HepG2 (cell line): ENCODE data around the gene CABLES2. TPM values are rescaled to one million over a fixed set of nuclear protein-coding genes. Genes with fewer than 3 reads are reported as not detected.

ENCODE experiments used
- CC2D1A ChIP-seq: sonication (generic); formaldehyde crosslinking; IDR thresholded peaks from 2 replicates; pipeline ENCODE4 v1.8.1; 2023; ENCODE audit warnings: mild to moderate bottlenecking, missing genetic modification reagents
- HMGXB4 ChIP-seq, 2 experiments: sonication (generic) in 1 of 2; formaldehyde crosslinking in 1 of 2; IDR thresholded peaks; 2 replicates each; pipeline versions ENCODE4 v1.4.0 to v1.6.1; 2018 to 2020; ENCODE audit warnings: missing genetic modification reagents in 2 of 2, borderline replicate concordance in 1 of 2, low read depth in 1 of 2, mild to moderate bottlenecking in 1 of 2, missing biosample characterization in 1 of 2
- MED8 ChIP-seq: sonication (generic); formaldehyde crosslinking; IDR thresholded peaks from 2 replicates; pipeline ENCODE4 v1.8.1; 2023; ENCODE audit warnings: mild to moderate bottlenecking, missing genetic modification reagents; ENCODE audit not compliant: insufficient replicate concordance
- PATZ1 ChIP-seq: sonication (generic); formaldehyde crosslinking; IDR thresholded peaks from 2 replicates; pipeline ENCODE4 v1.4.0; 2020; ENCODE audit warnings: missing genetic modification reagents
- PHF5A ChIP-seq: IDR thresholded peaks from one replicate; pipeline ENCODE4 v1.6.1; 2018; ENCODE audit warnings: low read depth, missing genetic modification reagents; ENCODE audit not compliant: unreplicated experiment
- TRIM22 ChIP-seq: fragments of 450-650 bp; IDR thresholded peaks from 2 replicates; pipeline ENCODE4 v1.6.1; 2017
- ZNF225 ChIP-seq: sonication (generic); formaldehyde crosslinking; IDR thresholded peaks from 2 replicates; pipeline ENCODE4 v1.4.0; 2020; ENCODE audit warnings: mild to moderate bottlenecking, missing genetic modification reagents
- ZNF318 ChIP-seq: sonication (generic); formaldehyde crosslinking; IDR thresholded peaks from 2 replicates; pipeline ENCODE4 v1.4.0; 2020; ENCODE audit warnings: mild to moderate bottlenecking, missing genetic modification reagents
- ZNF546 ChIP-seq: sonication (generic); formaldehyde crosslinking; conservative IDR thresholded peaks from 2 replicates; pipeline ENCODE4 v1.8.1; 2023; ENCODE audit warnings: mild to moderate bottlenecking, missing genetic modification reagents
- ZNF776 ChIP-seq: sonication (generic); formaldehyde crosslinking; IDR thresholded peaks from 2 replicates; pipeline ENCODE4 v1.4.0; 2020; ENCODE audit warnings: mild to moderate bottlenecking, missing genetic modification reagents
- ZNF800 ChIP-seq: sonication (generic); formaldehyde crosslinking; IDR thresholded peaks from 2 replicates; pipeline ENCODE4 v1.4.0; 2020; ENCODE audit warnings: missing genetic modification reagents
- ZSCAN29 ChIP-seq: sonication (generic); formaldehyde crosslinking; conservative IDR thresholded peaks from 2 replicates; pipeline ENCODE4 v1.4.0; 2020; ENCODE audit warnings: mild to moderate bottlenecking, missing genetic modification reagents
- polyA plus RNA-seq, 8 experiments: library from polyadenylated mRNA; depleted of rRNA in 3 of 8; stranded (reverse) in 7 of 8; unstranded in 1 of 8; fragments of >200 nt; fragmentation: Illumina TruSeq in 4 of 8; extraction: Trizol in 4 of 8; gene quantifications; 2 replicates each; pipeline versions ENCODE4 v1.2.1 to v1.2.3, GENCODE V29; 2011 to 2016; ENCODE audit warnings: low read depth in 4 of 8, missing spikeins in 1 of 8, mixed read lengths in 1 of 8; ENCODE audit not compliant: insufficient read depth in 1 of 8
- total RNA-seq, 5 experiments: library from RNA; depleted of rRNA; stranded (reverse); fragments of >200 nt; fragmentation: Illumina TruSeq; extraction: Trizol; gene quantifications; 2 replicates each; pipeline ENCODE4 v1.2.3, GENCODE V29; 2016; ENCODE audit warnings: low read depth in 1 of 5

CABLES2 gene
- total and polyA plus RNA-seq, 2 of the 13 experiments (the other 11 are each of a cell fraction or from before 2014, with no cell fraction given): 5.2 to 9.7 TPM

- peak; percentile 95 for TF ChIP-seq PATZ1 (CRISPR knock-in tag)
- no peak for TF ChIP-seq TRIM22
- TF ChIP-seq ZNF225 (CRISPR knock-in tag): peak; percentile 69
- TF ChIP-seq ZSCAN29 (CRISPR knock-in tag): peak; percentile 87
- peak; percentile 16 to 82; a peak in 3 of 4 replicates for TF ChIP-seq HMGXB4 (CRISPR knock-in tag; IDR thresholded peaks at IDR 0.05; ENCODE audit: borderline replicate concordance in 1 of 2, low read depth in 1 of 2)
- TF ChIP-seq CC2D1A (CRISPR knock-in tag): peak; percentile 57; the same call in 1 of the 2 replicates
- TF ChIP-seq ZNF318 (CRISPR knock-in tag): peak; percentile 41; the same call in 1 of the 2 replicates
- TF ChIP-seq ZNF776 (CRISPR knock-in tag): no peak
- no peak for TF ChIP-seq MED8 (CRISPR knock-in tag)
- peak; percentile 77 for TF ChIP-seq ZNF800
- TF ChIP-seq PHF5A (CRISPR knock-in tag): no peak
- TF ChIP-seq ZNF546 (CRISPR knock-in tag): peak; percentile 85; the same call in 1 of the 2 replicates
Measured at GRCh38 chr20:62367633-62368391, 39.3 kb downstream of the CABLES2 start (continued).
